ENCODE results near the gene PER3. TPM values are rescaled to one million over a fixed set of nuclear protein-coding genes. Genes with fewer than 3 reads are reported as not detected.
A peak's percentile ranks its signal among the peaks of the same experiment; 100 is the strongest.

PER3 gene
- total and polyA plus RNA-seq, 10 of the 15 experiments (the other 5 are each of a cell fraction or from before 2014, with no cell fraction given): 0.06 to 0.64 (median 0.13) TPM; not detected in 1

DNA sequence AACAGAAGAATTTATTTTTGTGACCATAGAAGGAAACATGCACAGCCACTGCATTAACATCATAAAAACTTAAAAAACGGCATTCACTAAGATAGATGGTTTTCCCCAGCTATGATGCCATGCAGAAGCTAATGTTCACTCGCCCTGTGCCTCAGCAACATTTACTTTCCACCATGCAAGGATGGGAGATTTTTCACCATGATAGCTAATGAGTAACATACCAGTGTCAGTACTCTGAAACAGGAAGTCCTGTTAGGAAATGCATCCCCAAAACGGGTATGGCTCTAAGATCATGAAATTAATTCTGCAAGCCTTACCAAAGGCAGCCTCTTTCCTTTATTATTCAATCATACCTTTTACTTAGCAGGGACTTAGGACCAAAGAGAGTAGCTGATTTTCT, 30.4 kb upstream of the PER3 start:
- ChIA-PET RAD21 (ENCODE audit: unreplicated experiment) (interaction anchor here (3.4 kb wide), 1 partner anchor 85 kb away, joined by 45 read pairs; no protein-coding TSS in a partner anchor), SMC1A (ENCODE audit: uncharacterized antibody, unreplicated experiment) (interaction anchor here (0.8 to 4.8 kb wide), 6 partner anchors 9 to 86 kb away, joined by 3 to 55 read pairs (median 4); no protein-coding TSS in a partner anchor), POLR2A (interaction anchor here (0.5 kb wide), 1 partner anchor 637 kb away, joined by 3 read pairs; no protein-coding TSS in a partner anchor), CTCF (interaction anchor here (1.0 to 7.9 kb wide), 21 partner anchors 8 to 263 kb away, joined by 3 to 208 read pairs (median 6); partner anchors contain the start of gene VAMP3)
- Histone ChIP-seq H2AFZ (ENCODE audit: control insufficient read depth, low read depth, low read length) (peak overlapping the region; percentile 77; the same call in 1 of the 2 replicates), H3K9me3 (replicated peaks; ENCODE audit: control insufficient read depth, insufficient read depth, low read length) (no peaks in the 10 kb centered on the region), H3K4me2 (ENCODE audit: control insufficient read depth, insufficient read depth) (no peak overlapping the region; the same call in 1 of the 2 replicates), H3K4me3 (no peak overlapping the region), H3K9ac (ENCODE audit: control insufficient read depth, insufficient read depth, low read length) (no peak overlapping the region), H3K79me2 (ENCODE audit: control insufficient read depth, insufficient read depth, low read length) (no peaks in the 10 kb centered on the region), H3K27ac (ENCODE audit: control insufficient read depth, insufficient read depth) (no peak overlapping the region), H3K36me3 (ENCODE audit: control insufficient read depth in 2 of 2, insufficient read depth in 2 of 2, low read length in 1 of 2) (no peaks in the 10 kb centered on the region), H3K4me1 (ENCODE audit: control insufficient read depth, insufficient read depth, low read length) (no peaks in the 10 kb centered on the region), H3K27me3 (replicated peaks in 1 of 2; ENCODE audit: control insufficient read depth in 2 of 2, insufficient read depth in 2 of 2, low read length in 1 of 2) (peaks cover 0 to 3% of the 10 kb centered on the region in 2 experiments; a peak in 1 of 4 replicates), H4K20me1 (ENCODE audit: control insufficient read depth, insufficient read depth) (no peaks in the 10 kb centered on the region)
- no TSS peak for BruUV-seq (replicated peaks)
- no peak for TF ChIP-seq TBL1XR1 (IDR thresholded peaks at IDR 0.05; ENCODE audit: low read depth, low read length)
- TF ChIP-seq USF2 (IDR thresholded peaks at IDR 0.05; ENCODE audit: borderline replicate concordance, low read depth, low read length): no peak
- no peak for TF ChIP-seq SIX5 (IDR thresholded peaks at IDR 0.05; ENCODE audit: low read depth, low read length, severe bottlenecking)
- no peak for TF ChIP-seq MTA3 (IDR thresholded peaks at IDR 0.05; ENCODE audit: borderline replicate concordance, low read length)
- no peak for TF ChIP-seq POLR2AphosphoS5 (IDR thresholded peaks at IDR 0.05; ENCODE audit: low read length)
- WGBS (ENCODE audit: insufficient coverage, insufficient replicate concordance, low lambda C conversion rate, missing lambda C conversion rate): 29% methylated on average over 3 of the region's 3 CpGs
- no peak for FAIRE-seq
- DNase-seq (ENCODE audit: low read depth, low spot score): no peak
- intact Hi-C loops (cut with micrococcal nuclease; ENCODE audit: unreplicated experiment) (loop anchor here (1.0 to 5.0 kb wide), 2 partner anchors 86 to 149 kb away; no protein-coding TSS in a partner anchor), in situ Hi-C loops (cut with MboI) (no loop called here)
- ATAC-seq: peak; percentile 21; the same call in 1 of the 3 replicates
